Upper lobe of right lung (tissue), 1 donor: ENCODE results near the gene FAM217B. TPM values are rescaled to one million over a fixed set of nuclear protein-coding genes. Genes with fewer than 3 reads are reported as not detected.

Experiments used
- ATAC-seq: fragments of 200-7000 bp; cut with Tn5 transposase; one replicate; pipeline ENCODE4 v1.9.1; 2020; ENCODE audit warnings: mild to moderate bottlenecking, moderate library complexity
- DNase-seq: peaks from one replicate; pipeline ENCODE4 v3.0.0-alpha.2; 2020
- H3K27ac ChIP-seq: fragments of 200-600 bp; one replicate; pipeline ENCODE4 v1.8.0; 2022
- H3K27me3 ChIP-seq: fragments of 200-600 bp; one replicate; pipeline ENCODE4 v1.8.0; 2022; ENCODE audit warnings: mild to moderate bottlenecking
- H3K36me3 ChIP-seq: fragments of 200-600 bp; one replicate; pipeline ENCODE4 v1.8.0; 2022
- H3K4me1 ChIP-seq: fragments of 200-600 bp; one replicate; pipeline ENCODE4 v1.8.0; 2022
- H3K4me3 ChIP-seq: fragments of 200-600 bp; one replicate; pipeline ENCODE4 v1.8.0; 2022; ENCODE audit warnings: mild to moderate bottlenecking
- H3K9me3 ChIP-seq: fragments of 200-600 bp; one replicate; pipeline ENCODE4 v1.8.0; 2022
- CTCF ChIP-seq: fragments of 200-600 bp; IDR thresholded peaks from one replicate; pipeline ENCODE4 v1.8.0; 2022; ENCODE audit warnings: antibody characterized with exemption
- intact Hi-C: fragments of 100-400 bp; cut with DNase I; formaldehyde crosslinking; loops from one replicate; pipeline ENCODE4 v1.11.0; 2022
- total RNA-seq: library from RNA; stranded (reverse); fragmentation: NEBNext Ultra II Directional; extraction: Animal tissue kit (Norgen Biotek cat#: 25700); gene quantifications from one replicate; pipeline ENCODE4 v1.2.1, GENCODE V29; 2021
- donor health status: DM: no; HTN: yes; CAD: no; lungs with severe emphysema.

The FAM217B gene
- total RNA-seq, 1 donor from 2014 or later: 24.3 TPM

GRCh38 chr20:59962155-59962554, 22.0 kb downstream of the FAM217B start:
- no peak for TF ChIP-seq CTCF
- intact Hi-C loops: no loop called here
- Histone ChIP-seq H3K27ac (no peak overlapping the region), H3K36me3 (no peaks in the 10 kb centered on the region), H3K9me3 (no peaks in the 10 kb centered on the region), H3K4me1 (no peaks in the 10 kb centered on the region), H3K27me3 (no peaks in the 10 kb centered on the region), H3K4me3 (no peak overlapping the region)
- DNase-seq (no peak), ATAC-seq (no peak)

- H3K36me3 ChIP-seq: no peaks in the 10 kb centered on the region
- no peaks in the 10 kb centered on the region for H3K9me3 ChIP-seq
- DNase-seq (no peak), ATAC-seq (no peak)
- no peak overlapping the region for H3K27ac ChIP-seq
- no peaks in the 10 kb centered on the region for H3K4me1 ChIP-seq
- no peak for TF ChIP-seq CTCF
- no peak overlapping the region for H3K4me3 ChIP-seq
- intact Hi-C loops: no loop called here
- H3K27me3 ChIP-seq: no peaks in the 10 kb centered on the region
Measured at GRCh38 chr20:59966428-59966827, 26.2 kb downstream of the FAM217B start.

GRCh38 chr20:59971428-59971827, 31.2 kb downstream of the FAM217B start:
- intact Hi-C loops: no loop called here
- ATAC-seq (no peak), DNase-seq (no peak)

GRCh38 chr20:59972037-59972801, 32.0 kb downstream of the FAM217B start:
- Histone ChIP-seq H3K36me3 (no peaks in the 10 kb centered on the region), H3K4me1 (peaks cover 4% of the 10 kb centered on the region), H3K9me3 (no peaks in the 10 kb centered on the region), H3K4me3 (no peak overlapping the region), H3K27me3 (no peaks in the 10 kb centered on the region), H3K27ac (peak overlapping the region; percentile 19)
- DNase-seq (no peak), ATAC-seq (peak; percentile 78)
- TF ChIP-seq CTCF: no peak
- intact Hi-C loops: no loop called here

More at GRCh38 chr20:59971428-59971827, 31.2 kb downstream of the FAM217B start:
- no peak for TF ChIP-seq CTCF
- H3K9me3 ChIP-seq: no peaks in the 10 kb centered on the region
- peaks cover 4% of the 10 kb centered on the region for H3K4me1 ChIP-seq
- H3K4me3 ChIP-seq: no peak overlapping the region
- no peaks in the 10 kb centered on the region for H3K36me3 ChIP-seq
- peak overlapping the region; percentile 7 for H3K27ac ChIP-seq
- no peaks in the 10 kb centered on the region for H3K27me3 ChIP-seq

GRCh38 chr20:59976156-59976782, 36.1 kb downstream of the FAM217B start:
- intact Hi-C loops: no loop called here
- H3K27me3 ChIP-seq: no peaks in the 10 kb centered on the region
- ATAC-seq: no peak
- no peak overlapping the region for H3K27ac ChIP-seq
- no peaks in the 10 kb centered on the region for H3K36me3 ChIP-seq
- no peak overlapping the region for H3K4me3 ChIP-seq
- H3K4me1 ChIP-seq: peaks cover 4% of the 10 kb centered on the region
- TF ChIP-seq CTCF: no peak
- DNase-seq: no peak
- no peaks in the 10 kb centered on the region for H3K9me3 ChIP-seq
